Natural killer cell (primary cell): ENCODE measurements around the gene GSTK1. TPM values are rescaled to one million over a fixed set of nuclear protein-coding genes. Genes with fewer than 3 reads are reported as not detected.

Source experiments
- ATAC-seq, 3 donors: fragments of 150-1000 bp in 2 of 3; fragments of 200-7000 bp in 1 of 3; cut with Tn5 transposase; 1 replicate in 1 of 3; 2 replicates in 2 of 3; pipeline ENCODE4 v1.10.0; 2021; ENCODE audit warnings: mild to moderate bottlenecking in 2 of 3, moderate library complexity in 2 of 3
- DNase-seq, 2 donors: peaks; one replicate each; pipeline versions ENCODE4 v3.0.0 to v3.0.0-alpha.2; 2013 to 2021; ENCODE audit warnings: mixed read lengths in 1 of 2
- H3K27ac ChIP-seq: one replicate; pipeline ENCODE4 v1.5.1; 2013; ENCODE audit warnings: mild to moderate bottlenecking, low read length
- H3K27me3 ChIP-seq: one replicate; pipeline ENCODE4 v1.6.1; 2013; ENCODE audit warnings: low read length; ENCODE audit not compliant: control insufficient read depth, insufficient read depth
- H3K36me3 ChIP-seq: one replicate; pipeline ENCODE4 v1.6.1; 2013; ENCODE audit warnings: low read length; ENCODE audit not compliant: control insufficient read depth, insufficient read depth
- H3K4me1 ChIP-seq: one replicate; pipeline ENCODE4 v1.6.1; 2013; ENCODE audit warnings: low read length; ENCODE audit not compliant: control insufficient read depth, insufficient read depth
- H3K4me3 ChIP-seq: one replicate; pipeline ENCODE4 v1.5.1; 2013; ENCODE audit warnings: low read length
- H3K9me3 ChIP-seq: one replicate; pipeline ENCODE4 v1.6.1; 2013; ENCODE audit warnings: low read length; ENCODE audit not compliant: control insufficient read depth, insufficient read depth
- H3K27ac Mint-ChIP-seq, 2 donors: one replicate each; pipeline ENCODE4 v1.8.0; 2022; ENCODE audit warnings: mild to moderate bottlenecking in 2 of 2, mixed read lengths in 2 of 2, moderate library complexity in 1 of 2
- H3K27me3 Mint-ChIP-seq, 2 donors: one replicate each; pipeline ENCODE4 v1.8.0; 2022; ENCODE audit warnings: low read depth in 2 of 2, mixed read lengths in 2 of 2
- H3K36me3 Mint-ChIP-seq: one replicate; pipeline ENCODE4 v1.8.0; 2022; ENCODE audit warnings: mixed read lengths
- H3K4me1 Mint-ChIP-seq, 2 donors: one replicate each; pipeline ENCODE4 v1.8.0; 2022; ENCODE audit warnings: mixed read lengths in 2 of 2
- H3K4me3 Mint-ChIP-seq: one replicate; pipeline ENCODE4 v1.8.0; 2022; ENCODE audit warnings: mild to moderate bottlenecking, moderate library complexity, mixed read lengths
- H3K9me3 Mint-ChIP-seq, 2 donors: one replicate each; pipeline ENCODE4 v1.8.0; 2022; ENCODE audit warnings: mixed read lengths in 2 of 2
- WGBS: methylation state at CpG from one replicate; pipeline ENCODE4 v1.1.7; 2013; ENCODE audit warnings: missing lambda C conversion rate; ENCODE audit not compliant: insufficient coverage; 5-methylcytosine and 5-hydroxymethylcytosine counted together
- intact Hi-C: fragments of 100-400 bp; cut with micrococcal nuclease; formaldehyde crosslinking; loops from one replicate; pipeline ENCODE4 v1.14.2; 2022
- total RNA-seq, 4 donors: library from RNA; stranded (reverse); fragments of 120-200 nt in 1 of 4; gene quantifications; one replicate each; pipeline versions ENCODE4 v1.2.3 to v1.2.4, GENCODE V29; 2013 to 2022
- TF ChIP-seq, protein P1 (sequence below): fragments of 200-600 bp; IDR thresholded peaks from one replicate; pipeline ENCODE4 v1.8.0; 2022; ENCODE audit warnings: antibody characterized with exemption

Gene GSTK1
- total RNA-seq, 3 donors from 2014 or later (not counting 1 experiment from before 2014, with no cell fraction given), result 159 to 215 (median 181) TPM

GRCh38 chr7:143271240-143271639 lies 8.0 kb downstream of the GSTK1 start:
- no peaks in the 10 kb centered on the region for H3K27me3 Mint-ChIP-seq
- no peak for DNase-seq
- intact Hi-C loops, result no loop called here
- Histone ChIP-seq H3K27me3 (no peaks in the 10 kb centered on the region), H3K36me3 (peaks cover 34% of the 10 kb centered on the region), H3K9me3 (no peaks in the 10 kb centered on the region), H3K4me3 (no peak overlapping the region), H3K4me1 (no peaks in the 10 kb centered on the region), H3K27ac (no peak overlapping the region)
- no peak overlapping the region for H3K4me3 Mint-ChIP-seq
- TF ChIP-seq, protein P1, sequence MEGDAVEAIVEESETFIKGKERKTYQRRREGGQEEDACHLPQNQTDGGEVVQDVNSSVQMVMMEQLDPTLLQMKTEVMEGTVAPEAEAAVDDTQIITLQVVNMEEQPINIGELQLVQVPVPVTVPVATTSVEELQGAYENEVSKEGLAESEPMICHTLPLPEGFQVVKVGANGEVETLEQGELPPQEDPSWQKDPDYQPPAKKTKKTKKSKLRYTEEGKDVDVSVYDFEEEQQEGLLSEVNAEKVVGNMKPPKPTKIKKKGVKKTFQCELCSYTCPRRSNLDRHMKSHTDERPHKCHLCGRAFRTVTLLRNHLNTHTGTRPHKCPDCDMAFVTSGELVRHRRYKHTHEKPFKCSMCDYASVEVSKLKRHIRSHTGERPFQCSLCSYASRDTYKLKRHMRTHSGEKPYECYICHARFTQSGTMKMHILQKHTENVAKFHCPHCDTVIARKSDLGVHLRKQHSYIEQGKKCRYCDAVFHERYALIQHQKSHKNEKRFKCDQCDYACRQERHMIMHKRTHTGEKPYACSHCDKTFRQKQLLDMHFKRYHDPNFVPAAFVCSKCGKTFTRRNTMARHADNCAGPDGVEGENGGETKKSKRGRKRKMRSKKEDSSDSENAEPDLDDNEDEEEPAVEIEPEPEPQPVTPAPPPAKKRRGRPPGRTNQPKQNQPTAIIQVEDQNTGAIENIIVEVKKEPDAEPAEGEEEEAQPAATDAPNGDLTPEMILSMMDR, result no peak
- H3K27ac Mint-ChIP-seq, result no peak overlapping the region
- ATAC-seq, result no peak
- peaks cover 2% of the 10 kb centered on the region in 2 donors for H3K4me1 Mint-ChIP-seq
- no peaks in the 10 kb centered on the region for H3K36me3 Mint-ChIP-seq
- H3K9me3 Mint-ChIP-seq, result no peaks in the 10 kb centered on the region
- WGBS, result no CpG with 5 or more reads among the region's 1 CpG

- no peak overlapping the region for H3K4me3 Mint-ChIP-seq
- no peak for DNase-seq
- H3K9me3 Mint-ChIP-seq, result no peaks in the 10 kb centered on the region
- intact Hi-C loops, result no loop called here
- no peaks in the 10 kb centered on the region for H3K4me1 Mint-ChIP-seq
- ATAC-seq, result no peak
- Histone ChIP-seq H3K4me1 (no peaks in the 10 kb centered on the region), H3K27ac (no peak overlapping the region), H3K9me3 (no peaks in the 10 kb centered on the region), H3K27me3 (no peaks in the 10 kb centered on the region), H3K36me3 (peaks cover 22% of the 10 kb centered on the region), H3K4me3 (no peak overlapping the region)
- WGBS, result 67% methylated on average over 1 of the region's 2 CpGs
- H3K36me3 Mint-ChIP-seq, result no peaks in the 10 kb centered on the region
- TF ChIP-seq, protein P1, result no peak
- no peaks in the 10 kb centered on the region for H3K27me3 Mint-ChIP-seq
- no peak overlapping the region for H3K27ac Mint-ChIP-seq
These were observed 9.6 kb downstream of the GSTK1 start for GRCh38 chr7:143272871-143273270.

DNA sequence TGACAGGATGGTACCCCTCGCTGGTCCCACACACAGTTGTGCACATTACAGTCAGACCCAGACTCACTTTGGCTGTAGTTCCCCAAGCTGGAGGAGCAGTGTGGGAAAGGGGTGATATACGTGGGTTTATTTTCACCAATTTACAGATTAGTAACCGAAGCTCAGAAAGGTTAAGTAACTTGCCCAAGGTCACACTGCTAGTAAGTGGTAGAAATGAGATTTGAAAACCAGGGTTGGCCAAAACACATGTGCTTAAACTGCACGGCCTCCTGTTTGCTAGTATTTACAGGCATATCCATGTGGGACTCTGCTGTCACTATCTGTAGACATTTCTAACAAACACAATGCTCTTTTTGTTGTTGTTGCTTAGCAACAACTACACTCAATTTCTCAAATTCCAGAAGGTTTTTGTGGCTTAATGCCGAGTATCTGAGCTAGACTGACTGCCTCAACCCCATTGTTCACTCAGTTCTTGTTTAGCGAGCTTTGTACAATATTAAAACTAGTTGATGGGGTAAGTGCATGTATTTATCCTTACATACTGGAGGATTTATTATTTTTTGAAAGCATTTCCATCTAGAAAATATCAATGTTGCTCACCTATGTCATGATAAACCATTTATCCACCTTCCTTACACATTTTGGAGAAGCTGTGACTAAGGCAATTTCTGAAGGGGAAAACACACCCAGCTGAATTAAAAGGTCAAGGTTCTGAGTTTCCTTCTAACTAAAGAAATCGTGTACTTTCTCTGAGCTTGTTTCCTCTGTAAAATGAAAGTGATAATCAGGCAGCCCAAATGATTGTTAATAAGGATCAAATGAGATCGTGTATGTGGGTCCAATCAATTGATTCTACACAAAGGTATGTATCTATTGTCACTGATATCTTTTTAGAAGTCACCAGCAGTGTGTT lies 16.2 kb downstream of the GSTK1 start:
- TF ChIP-seq, protein P1, result no peak
- H3K4me3 ChIP-seq, result no peak overlapping the region
- no peaks in the 10 kb centered on the region for H3K36me3 ChIP-seq
- WGBS, result 58% methylated on average over 7 of the region's 8 CpGs
- Mint-ChIP-seq H3K27me3 (no peaks in the 10 kb centered on the region), H3K4me3 (no peak overlapping the region), H3K36me3 (no peaks in the 10 kb centered on the region), H3K27ac (peak overlapping the region in 1 of 2 donors; percentile 10), H3K4me1 (peaks cover 0 to 11% of the 10 kb centered on the region in 2 donors), H3K9me3 (no peaks in the 10 kb centered on the region)
- no peaks in the 10 kb centered on the region for H3K4me1 ChIP-seq
- intact Hi-C loops, result no loop called here
- no peaks in the 10 kb centered on the region for H3K9me3 ChIP-seq
- H3K27me3 ChIP-seq, result no peaks in the 10 kb centered on the region
- H3K27ac ChIP-seq, result no peak overlapping the region
- DNase-seq (peak in 1 of 2 donors; percentile 63), ATAC-seq (no peak)
